ENCODE data around the gene HHAT. TPM values are rescaled to one million over a fixed set of nuclear protein-coding genes. Genes with fewer than 3 reads are reported as not detected.
A peak's percentile ranks its signal among the peaks of the same experiment; 100 is the strongest.

The HHAT gene
- polyA plus RNA-seq, 3 donors: 1.1 to 1.6 (median 1.5) TPM

DNA sequence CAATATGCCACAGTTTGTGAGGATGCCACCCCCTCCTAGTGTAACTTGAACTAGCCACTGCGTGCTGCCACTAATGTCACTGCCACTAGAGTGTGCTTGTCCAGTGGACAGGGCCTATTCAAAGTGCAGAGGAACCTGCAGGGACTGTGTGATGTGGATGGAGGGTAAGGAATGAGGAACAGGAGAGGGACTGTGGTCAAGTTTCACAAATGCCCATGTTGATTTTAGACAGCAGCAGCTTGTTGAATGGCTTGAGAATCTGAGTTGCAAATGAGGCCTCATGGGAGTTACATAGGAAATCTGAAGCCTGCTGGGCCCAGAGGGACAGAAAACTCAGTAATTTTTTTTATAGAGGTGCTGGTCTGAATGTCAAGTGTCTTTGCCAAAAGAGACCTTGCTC, 112.3 kb downstream of the HHAT start:
- no CpG with 5 or more reads among the region's 1 CpG for WGBS (ENCODE audit: insufficient coverage)
- H3K4me2 ChIP-seq (replicated peaks; ENCODE audit: extremely low read depth, low read length, poor library complexity, severe bottlenecking): no peak overlapping the region
- no peak for DNase-seq
- H2AFZ ChIP-seq (ENCODE audit: insufficient read depth, low read depth, low read length, poor library complexity, severe bottlenecking): no peak overlapping the region
- Mint-ChIP-seq H3K27me3 (ENCODE audit: low read depth in 3 of 3) (no peaks in the 10 kb centered on the region), H3K4me3 (no peak overlapping the region), H3K27ac (peak overlapping the region in 1 of 7 donors; percentile 57), H3K9me3 (no peaks in the 10 kb centered on the region), H3K36me3 (no peaks in the 10 kb centered on the region), H3K4me1 (no peaks in the 10 kb centered on the region)
- H3K9ac ChIP-seq (ENCODE audit: insufficient read depth, low read length, poor library complexity, severe bottlenecking): no peak overlapping the region
- no peaks in the 10 kb centered on the region for H3K27me3 ChIP-seq (ENCODE audit: control insufficient read depth in 2 of 2, insufficient read depth in 2 of 2, low read length in 2 of 2)
- no peaks in the 10 kb centered on the region for H3K9me3 ChIP-seq (replicated peaks in 1 of 2; ENCODE audit: control insufficient read depth in 1 of 2, insufficient read depth in 1 of 2, low read length in 2 of 2)
- no peaks in the 10 kb centered on the region for H3K36me3 ChIP-seq (replicated peaks in 1 of 2; ENCODE audit: control insufficient read depth in 1 of 2, insufficient read depth in 2 of 2, low read length in 2 of 2)
- H4K20me1 ChIP-seq (ENCODE audit: insufficient read depth, low read length): no peaks in the 10 kb centered on the region
- TF ChIP-seq, protein P1, sequence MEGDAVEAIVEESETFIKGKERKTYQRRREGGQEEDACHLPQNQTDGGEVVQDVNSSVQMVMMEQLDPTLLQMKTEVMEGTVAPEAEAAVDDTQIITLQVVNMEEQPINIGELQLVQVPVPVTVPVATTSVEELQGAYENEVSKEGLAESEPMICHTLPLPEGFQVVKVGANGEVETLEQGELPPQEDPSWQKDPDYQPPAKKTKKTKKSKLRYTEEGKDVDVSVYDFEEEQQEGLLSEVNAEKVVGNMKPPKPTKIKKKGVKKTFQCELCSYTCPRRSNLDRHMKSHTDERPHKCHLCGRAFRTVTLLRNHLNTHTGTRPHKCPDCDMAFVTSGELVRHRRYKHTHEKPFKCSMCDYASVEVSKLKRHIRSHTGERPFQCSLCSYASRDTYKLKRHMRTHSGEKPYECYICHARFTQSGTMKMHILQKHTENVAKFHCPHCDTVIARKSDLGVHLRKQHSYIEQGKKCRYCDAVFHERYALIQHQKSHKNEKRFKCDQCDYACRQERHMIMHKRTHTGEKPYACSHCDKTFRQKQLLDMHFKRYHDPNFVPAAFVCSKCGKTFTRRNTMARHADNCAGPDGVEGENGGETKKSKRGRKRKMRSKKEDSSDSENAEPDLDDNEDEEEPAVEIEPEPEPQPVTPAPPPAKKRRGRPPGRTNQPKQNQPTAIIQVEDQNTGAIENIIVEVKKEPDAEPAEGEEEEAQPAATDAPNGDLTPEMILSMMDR (IDR thresholded peaks at IDR 0.05): no peak
- intact Hi-C loops (cut with micrococcal nuclease): no loop called here
- no peaks in the 10 kb centered on the region for H3K4me1 ChIP-seq (ENCODE audit: control insufficient read depth in 1 of 2, insufficient read depth in 2 of 2, low read length in 2 of 2)
- H3K79me2 ChIP-seq (ENCODE audit: insufficient read depth, low read length): no peaks in the 10 kb centered on the region
- no peak overlapping the region for H3K27ac ChIP-seq (ENCODE audit: low read depth in 1 of 2, low read length in 2 of 2)
- no peak overlapping the region for H3K4me3 ChIP-seq (replicated peaks in 1 of 3; ENCODE audit: low read depth in 2 of 3, low read length in 3 of 3)

DNA sequence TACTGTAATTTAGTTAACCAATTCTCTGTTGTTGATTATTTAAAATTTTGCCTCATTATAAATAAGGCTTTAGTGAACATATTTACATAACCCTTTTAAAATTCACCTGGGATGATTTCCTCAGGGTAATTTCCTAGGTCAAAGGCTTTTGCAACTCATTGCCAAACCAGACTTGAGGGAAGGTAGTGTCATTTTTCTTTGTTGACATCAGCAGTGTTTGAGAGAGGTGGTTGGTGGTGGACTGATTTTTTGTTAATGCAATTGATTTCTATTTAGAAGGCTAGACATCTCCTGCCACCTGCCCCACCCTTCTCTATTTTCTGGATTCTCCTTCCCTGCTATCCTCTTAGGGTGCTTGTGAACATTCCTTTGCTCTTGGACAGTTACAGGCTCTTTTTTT, 116.8 kb downstream of the HHAT start:
- no peaks in the 10 kb centered on the region for H3K27me3 Mint-ChIP-seq (ENCODE audit: low read depth in 3 of 3)
- TF ChIP-seq, protein P1 (IDR thresholded peaks at IDR 0.05): no peak
- no peak overlapping the region for H3K27ac Mint-ChIP-seq
- Histone ChIP-seq H3K9me3 (replicated peaks in 1 of 2; ENCODE audit: control insufficient read depth in 1 of 2, insufficient read depth in 1 of 2, low read length in 2 of 2) (no peaks in the 10 kb centered on the region), H3K36me3 (replicated peaks in 1 of 2; ENCODE audit: control insufficient read depth in 1 of 2, insufficient read depth in 2 of 2, low read length in 2 of 2) (no peaks in the 10 kb centered on the region), H3K79me2 (ENCODE audit: insufficient read depth, low read length) (no peaks in the 10 kb centered on the region), H4K20me1 (ENCODE audit: insufficient read depth, low read length) (no peaks in the 10 kb centered on the region), H3K9ac (ENCODE audit: insufficient read depth, low read length, poor library complexity, severe bottlenecking) (no peak overlapping the region), H3K27ac (ENCODE audit: low read depth in 1 of 2, low read length in 2 of 2) (no peak overlapping the region), H3K4me1 (ENCODE audit: control insufficient read depth in 1 of 2, insufficient read depth in 2 of 2, low read length in 2 of 2) (no peaks in the 10 kb centered on the region), H3K27me3 (ENCODE audit: control insufficient read depth in 2 of 2, insufficient read depth in 2 of 2, low read length in 2 of 2) (no peaks in the 10 kb centered on the region), H2AFZ (ENCODE audit: insufficient read depth, low read depth, low read length, poor library complexity, severe bottlenecking) (no peak overlapping the region), H3K4me3 (replicated peaks in 1 of 3; ENCODE audit: low read depth in 2 of 3, low read length in 3 of 3) (no peak overlapping the region), H3K4me2 (replicated peaks; ENCODE audit: extremely low read depth, low read length, poor library complexity, severe bottlenecking) (no peak overlapping the region)
- intact Hi-C loops (cut with micrococcal nuclease): loop anchor here in 1 of 2 donors (5.0 kb wide), 1 partner anchor 392 kb away; no protein-coding TSS in a partner anchor
- H3K4me3 Mint-ChIP-seq: no peak overlapping the region
- H3K4me1 Mint-ChIP-seq: no peaks in the 10 kb centered on the region
- DNase-seq: no peak
- no peaks in the 10 kb centered on the region for H3K36me3 Mint-ChIP-seq
- no peaks in the 10 kb centered on the region for H3K9me3 Mint-ChIP-seq
